Keratinocyte (primary cell): ENCODE data around the gene PPP1R7. TPM values are rescaled to one million over a fixed set of nuclear protein-coding genes. Genes with fewer than 3 reads are reported as not detected.

Experiments used
- DNase-seq: peaks from one replicate; pipeline ENCODE4 v3.0.0-alpha.2; 2011; ENCODE audit warnings: low read depth, missing footprints, low spot score
- FAIRE-seq: peaks from 2 replicates; lab custom pipeline; 2011; peaks lifted over from hg19 to GRCh38; lab: Jason Lieb, UNC
- H2AFZ ChIP-seq: 2 replicates; pipeline ENCODE4 v1.6.0; 2012; ENCODE audit warnings: low read length, control low read depth, inconsistent platforms; ENCODE audit not compliant: control insufficient read depth
- H3K27ac ChIP-seq: 2 replicates; pipeline ENCODE4 v1.5.1; 2011; ENCODE audit warnings: low read length; ENCODE audit not compliant: control insufficient read depth, insufficient read depth
- H3K27me3 ChIP-seq: 3 replicates; pipeline ENCODE4 v1.6.0; 2011; ENCODE audit warnings: low read length; ENCODE audit not compliant: control insufficient read depth, insufficient read depth; ENCODE audit errors: extremely low read depth
- H3K36me3 ChIP-seq, 2 experiments: 2 replicates in 1 of 2; 3 replicates in 1 of 2; pipeline ENCODE4 v1.5.1; 2011; ENCODE audit warnings: low read length in 2 of 2, mild to moderate bottlenecking in 1 of 2; ENCODE audit not compliant: control insufficient read depth in 2 of 2, insufficient read depth in 2 of 2; ENCODE audit errors: extremely low read depth in 1 of 2
- H3K4me1 ChIP-seq: 3 replicates; pipeline ENCODE4 v1.5.1; 2011; ENCODE audit warnings: low read length; ENCODE audit not compliant: control insufficient read depth, insufficient read depth; ENCODE audit errors: extremely low read depth
- H3K4me2 ChIP-seq: 3 replicates; pipeline ENCODE4 v1.6.0; 2011; ENCODE audit warnings: low read depth, low read length; ENCODE audit not compliant: control insufficient read depth, insufficient read depth; ENCODE audit errors: extremely low read depth
- H3K4me3 ChIP-seq, 3 experiments: fragments of 200-600 bp in 1 of 3; sonication (generic) in 1 of 3; 2 replicates in 2 of 3; 3 replicates in 1 of 3; pipeline ENCODE4 v1.5.1; 2011 to 2016; ENCODE audit warnings: low read length in 3 of 3, mild to moderate bottlenecking in 3 of 3, control low read depth in 2 of 3, inconsistent platforms in 1 of 3, low read depth in 1 of 3, mixed read lengths in 1 of 3, mixed run types in 1 of 3, moderate library complexity in 1 of 3; ENCODE audit not compliant: control insufficient read depth in 2 of 3, insufficient read depth in 2 of 3; ENCODE audit errors: extremely low read depth in 1 of 3
- H3K79me2 ChIP-seq: 2 replicates; pipeline ENCODE4 v1.6.0; 2012; ENCODE audit warnings: low read length; ENCODE audit not compliant: control insufficient read depth, insufficient read depth
- H3K9ac ChIP-seq: 3 replicates; pipeline ENCODE4 v1.6.0; 2011; ENCODE audit warnings: low read length; ENCODE audit not compliant: control insufficient read depth, insufficient read depth; ENCODE audit errors: extremely low read depth
- H3K9me1 ChIP-seq: 3 replicates; pipeline ENCODE4 v1.6.0; 2011; ENCODE audit warnings: low read length; ENCODE audit not compliant: control insufficient read depth, insufficient read depth; ENCODE audit errors: extremely low read depth
- H3K9me3 ChIP-seq: 2 replicates; pipeline ENCODE4 v1.5.1; 2012; ENCODE audit warnings: low read depth, low read length; ENCODE audit not compliant: control insufficient read depth
- H4K20me1 ChIP-seq: 3 replicates; pipeline ENCODE4 v1.6.0; 2011; ENCODE audit warnings: low read length; ENCODE audit not compliant: control insufficient read depth, insufficient read depth; ENCODE audit errors: extremely low read depth
- EZH2 ChIP-seq: IDR thresholded peaks from one replicate; pipeline ENCODE4 v1.6.1; 2012; ENCODE audit warnings: inconsistent platforms, mild to moderate bottlenecking, low read length, moderate library complexity
- dilution Hi-C: fragments of 300-500 bp; cut with MboI; formaldehyde crosslinking; loops from one replicate; pipeline ENCODE4 v1.7.0; 2020; ENCODE audit warnings: low sequenced_read_pairs; ENCODE audit not compliant: extremely low pct_ligation_motif_present
- polyA plus RNA-seq, 5 experiments: library from polyadenylated mRNA; depleted of rRNA in 3 of 5; stranded (reverse) in 3 of 5; stranded (forward) in 1 of 5; unstranded in 1 of 5; fragments of >200 nt; gene quantifications; 1 replicate in 1 of 5; 2 replicates in 3 of 5; 3 replicates in 1 of 5; pipeline versions ENCODE4 v1.2.1 to v1.2.3, GENCODE V29; 2011 to 2012; ENCODE audit warnings: missing spikeins in 2 of 5, low read depth in 1 of 5, low replicate concordance in 1 of 5
- TF ChIP-seq, protein P1 (sequence below), 3 experiments: IDR thresholded peaks in 1 of 3; conservative IDR thresholded peaks in 1 of 3; optimal IDR thresholded peaks in 1 of 3; 2 replicates in 2 of 3; 3 replicates in 1 of 3; pipeline versions ENCODE3 to v1.5.1; 2011; ENCODE audit warnings: low read length in 3 of 3, mild to moderate bottlenecking in 3 of 3, moderate library complexity in 2 of 3, control low read depth in 1 of 3, inconsistent platforms in 1 of 3; ENCODE audit not compliant: insufficient read depth in 2 of 3; ENCODE audit errors: extremely low read depth in 1 of 3

PPP1R7 gene
- polyA plus RNA-seq, 1 donor (not counting 4 experiments of a cell fraction or from before 2014, with no cell fraction given), result 84.9 TPM

GRCh38 chr2:241198381-241199279 is 48.4 kb downstream of the PPP1R7 start:
- Histone ChIP-seq H2AFZ (no peak overlapping the region), H3K27me3 (peaks cover 14% of the 10 kb centered on the region), H3K4me3 (no peak overlapping the region), H3K4me1 (no peaks in the 10 kb centered on the region), H3K36me3 (no peaks in the 10 kb centered on the region), H3K9me3 (no peaks in the 10 kb centered on the region), H3K4me2 (no peak overlapping the region), H3K9me1 (no peaks in the 10 kb centered on the region), H3K9ac (no peak overlapping the region), H3K79me2 (no peaks in the 10 kb centered on the region), H3K27ac (no peak overlapping the region), H4K20me1 (no peaks in the 10 kb centered on the region)
- dilution Hi-C loops, result no loop called here
- FAIRE-seq (no peak), DNase-seq (no peak)
- TF ChIP-seq, protein P1, sequence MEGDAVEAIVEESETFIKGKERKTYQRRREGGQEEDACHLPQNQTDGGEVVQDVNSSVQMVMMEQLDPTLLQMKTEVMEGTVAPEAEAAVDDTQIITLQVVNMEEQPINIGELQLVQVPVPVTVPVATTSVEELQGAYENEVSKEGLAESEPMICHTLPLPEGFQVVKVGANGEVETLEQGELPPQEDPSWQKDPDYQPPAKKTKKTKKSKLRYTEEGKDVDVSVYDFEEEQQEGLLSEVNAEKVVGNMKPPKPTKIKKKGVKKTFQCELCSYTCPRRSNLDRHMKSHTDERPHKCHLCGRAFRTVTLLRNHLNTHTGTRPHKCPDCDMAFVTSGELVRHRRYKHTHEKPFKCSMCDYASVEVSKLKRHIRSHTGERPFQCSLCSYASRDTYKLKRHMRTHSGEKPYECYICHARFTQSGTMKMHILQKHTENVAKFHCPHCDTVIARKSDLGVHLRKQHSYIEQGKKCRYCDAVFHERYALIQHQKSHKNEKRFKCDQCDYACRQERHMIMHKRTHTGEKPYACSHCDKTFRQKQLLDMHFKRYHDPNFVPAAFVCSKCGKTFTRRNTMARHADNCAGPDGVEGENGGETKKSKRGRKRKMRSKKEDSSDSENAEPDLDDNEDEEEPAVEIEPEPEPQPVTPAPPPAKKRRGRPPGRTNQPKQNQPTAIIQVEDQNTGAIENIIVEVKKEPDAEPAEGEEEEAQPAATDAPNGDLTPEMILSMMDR (optimal IDR thresholded peaks at IDR 0.05 in 1 of 3, IDR thresholded peaks at IDR 0.05 in 1 of 3, conservative IDR thresholded peaks at IDR 0.05 in 1 of 3; ENCODE audit: extremely low read depth in 1 of 3, insufficient read depth in 2 of 3, low read length in 3 of 3), result no peak
- TF ChIP-seq EZH2, result no peak

- H3K9me1 ChIP-seq, result no peaks in the 10 kb centered on the region
- H3K36me3 ChIP-seq, result no peaks in the 10 kb centered on the region
- H3K79me2 ChIP-seq, result no peaks in the 10 kb centered on the region
- TF ChIP-seq EZH2, result no peak
- TF ChIP-seq, protein P1 (optimal IDR thresholded peaks at IDR 0.05 in 1 of 3, IDR thresholded peaks at IDR 0.05 in 1 of 3, conservative IDR thresholded peaks at IDR 0.05 in 1 of 3; ENCODE audit: extremely low read depth in 1 of 3, insufficient read depth in 2 of 3, low read length in 3 of 3), result no peak
- no peak overlapping the region for H3K4me2 ChIP-seq
- H4K20me1 ChIP-seq, result no peaks in the 10 kb centered on the region
- DNase-seq (no peak), FAIRE-seq (no peak)
- no peaks in the 10 kb centered on the region for H3K4me1 ChIP-seq
- H2AFZ ChIP-seq, result no peak overlapping the region
- no peak overlapping the region for H3K4me3 ChIP-seq
- peaks cover 14% of the 10 kb centered on the region for H3K27me3 ChIP-seq
- dilution Hi-C loops, result no loop called here
- no peak overlapping the region for H3K27ac ChIP-seq
- H3K9me3 ChIP-seq, result no peaks in the 10 kb centered on the region
- H3K9ac ChIP-seq, result no peak overlapping the region
Observed at GRCh38 chr2:241199286-241199685, 49.0 kb downstream of the PPP1R7 start.
